GM19395 (cell line): Measurements from ENCODE around the gene TDRKH.

ENCODE experiments used
- ATAC-seq: cut with Tn5 transposase; IDR thresholded peaks from one replicate; pipeline ENCODE4 v1.9.1; 2021; ENCODE audit warnings: mild to moderate bottlenecking, moderate library complexity; ENCODE audit not compliant: unreplicated experiment

The TDRKH gene

GRCh38 chr1:151825204-151825603, 34.9 kb upstream of the TDRKH start:
- no peak for ATAC-seq

DNA sequence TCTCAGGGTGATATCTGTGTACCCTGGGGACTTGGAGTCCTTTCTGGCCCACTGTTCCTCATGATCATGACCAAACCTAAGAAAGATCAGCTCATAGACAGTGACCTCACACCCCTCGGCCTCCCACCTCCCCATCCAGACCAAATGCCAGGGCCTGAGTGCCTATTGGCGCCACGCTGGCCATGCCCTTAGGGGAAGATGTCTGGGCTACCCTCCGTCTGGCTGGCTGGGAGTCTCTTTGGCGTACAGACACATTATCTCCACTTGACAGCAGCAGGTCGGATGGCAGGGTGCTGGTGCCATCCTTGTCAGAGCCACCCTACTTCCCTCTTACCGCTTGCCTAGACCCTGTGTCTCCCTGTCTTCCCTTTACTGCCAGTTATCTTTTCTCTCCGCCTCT, 32.9 kb upstream of the TDRKH start:
- ATAC-seq, result no peak

DNA sequence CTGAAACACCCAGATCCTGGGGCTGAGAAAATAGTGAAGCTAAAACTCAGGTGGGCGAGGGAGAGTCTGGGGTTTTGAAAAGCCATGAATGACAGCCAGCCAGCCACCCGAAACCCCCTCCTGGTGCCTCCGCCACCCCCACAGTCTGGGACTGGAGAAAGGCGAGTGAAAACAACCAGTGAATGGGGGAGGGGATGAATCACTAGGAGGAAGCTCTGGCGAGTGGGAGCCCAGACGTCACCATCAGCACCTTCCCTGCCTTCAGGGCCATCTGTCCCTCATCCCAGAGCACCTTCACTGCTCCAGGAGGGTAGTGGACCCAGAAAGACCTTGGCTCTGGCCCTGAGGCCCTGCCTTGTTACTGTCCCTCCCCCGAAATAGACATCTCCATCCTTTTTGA, 32.1 kb upstream of the TDRKH start:
- ATAC-seq, result no peak

- ATAC-seq, result no peak
Measured at GRCh38 chr1:151820940-151821339, 30.6 kb upstream of the TDRKH start.

DNA sequence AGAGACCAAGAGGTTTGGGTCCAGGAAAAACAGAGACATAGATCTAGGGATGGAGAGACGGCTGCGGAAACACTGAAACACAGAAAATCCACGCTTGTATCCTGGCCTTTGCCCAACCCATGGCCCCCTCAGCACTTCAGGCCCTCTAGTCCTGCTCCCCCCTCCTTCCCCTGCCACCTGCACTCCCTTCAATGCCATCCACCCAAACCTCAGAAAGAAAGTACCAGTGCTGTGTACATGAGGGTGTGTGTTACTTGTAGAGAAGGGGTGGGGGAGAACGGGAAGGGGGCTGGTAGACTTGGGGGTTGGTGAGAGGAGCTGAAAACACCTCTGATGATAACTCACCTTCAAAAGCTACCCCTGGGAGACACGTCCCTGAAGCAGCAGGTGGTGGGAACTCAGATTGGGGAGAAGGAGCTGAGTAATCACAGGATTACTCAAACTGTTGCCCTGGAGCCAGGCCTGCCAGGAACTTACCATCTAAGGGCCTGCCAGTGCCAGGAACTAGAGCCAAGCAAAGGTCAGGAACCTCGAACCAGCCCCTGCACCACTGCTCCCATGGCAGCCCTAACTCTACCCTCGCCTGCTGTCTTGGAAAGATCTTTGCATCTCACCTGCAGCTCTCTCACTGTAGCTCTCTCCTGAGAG, 29.8 kb upstream of the TDRKH start:
- no peak for ATAC-seq

- no peak for ATAC-seq
Measured at GRCh38 chr1:151819227-151819835, 29.0 kb upstream of the TDRKH start.

DNA sequence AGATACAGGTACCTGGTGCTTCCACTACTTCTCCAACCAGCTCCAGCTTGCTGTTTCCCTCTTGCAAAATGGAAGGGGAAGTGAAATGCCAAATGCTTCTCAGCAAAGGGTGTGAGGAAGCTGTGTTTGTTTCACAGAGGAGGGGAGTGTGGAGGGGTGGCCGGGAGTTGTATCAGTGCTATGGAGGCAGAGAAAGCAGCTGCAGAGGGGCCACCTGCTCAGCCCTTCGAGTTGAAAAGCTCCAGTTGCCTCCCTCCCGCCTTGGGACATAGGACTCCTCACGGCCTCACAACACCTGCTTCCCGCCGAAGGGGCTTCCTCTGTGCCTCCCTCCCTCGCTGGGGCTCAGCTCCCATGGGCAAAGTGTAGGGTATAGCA, 27.0 kb upstream of the TDRKH start:
- no peak for ATAC-seq

GRCh38 chr1:151816548-151817352, 26.4 kb upstream of the TDRKH start:
- ATAC-seq, result no peak

DNA sequence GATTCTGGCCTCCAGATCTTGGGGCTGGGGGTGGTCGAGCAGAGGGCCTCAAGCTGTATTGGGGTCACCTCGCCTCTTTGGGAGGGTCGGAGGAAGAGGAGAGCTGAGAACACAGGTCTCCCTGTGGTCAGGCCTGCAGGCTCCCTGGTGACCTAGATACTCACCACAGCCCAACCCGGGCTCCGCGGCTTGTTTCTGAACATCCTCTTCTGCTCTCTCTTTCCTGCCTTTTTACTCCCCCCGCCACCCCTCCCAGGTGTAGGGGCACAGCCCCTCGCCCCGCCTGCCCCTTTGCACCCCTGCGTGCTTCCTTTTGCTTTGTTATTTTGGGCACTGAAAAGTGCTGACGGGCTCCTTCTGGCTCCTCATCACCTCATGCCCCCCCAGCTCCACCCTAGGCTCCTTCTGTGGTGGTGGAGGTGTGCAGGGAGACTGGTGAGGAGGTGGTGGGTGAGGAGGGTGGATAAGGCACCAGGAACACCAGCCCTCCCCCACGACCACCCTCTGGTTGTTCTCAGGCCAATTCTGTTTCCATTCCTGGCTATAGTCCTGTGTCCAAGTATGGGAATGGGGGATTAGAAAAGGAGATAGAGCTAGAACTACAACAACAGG, 25.5 kb upstream of the TDRKH start:
- no peak for ATAC-seq

- ATAC-seq, result no peak
Measured at GRCh38 chr1:151814971-151815545, 24.8 kb upstream of the TDRKH start.

- ATAC-seq, result no peak
Measured at GRCh38 chr1:151814426-151814825, 24.1 kb upstream of the TDRKH start.

DNA sequence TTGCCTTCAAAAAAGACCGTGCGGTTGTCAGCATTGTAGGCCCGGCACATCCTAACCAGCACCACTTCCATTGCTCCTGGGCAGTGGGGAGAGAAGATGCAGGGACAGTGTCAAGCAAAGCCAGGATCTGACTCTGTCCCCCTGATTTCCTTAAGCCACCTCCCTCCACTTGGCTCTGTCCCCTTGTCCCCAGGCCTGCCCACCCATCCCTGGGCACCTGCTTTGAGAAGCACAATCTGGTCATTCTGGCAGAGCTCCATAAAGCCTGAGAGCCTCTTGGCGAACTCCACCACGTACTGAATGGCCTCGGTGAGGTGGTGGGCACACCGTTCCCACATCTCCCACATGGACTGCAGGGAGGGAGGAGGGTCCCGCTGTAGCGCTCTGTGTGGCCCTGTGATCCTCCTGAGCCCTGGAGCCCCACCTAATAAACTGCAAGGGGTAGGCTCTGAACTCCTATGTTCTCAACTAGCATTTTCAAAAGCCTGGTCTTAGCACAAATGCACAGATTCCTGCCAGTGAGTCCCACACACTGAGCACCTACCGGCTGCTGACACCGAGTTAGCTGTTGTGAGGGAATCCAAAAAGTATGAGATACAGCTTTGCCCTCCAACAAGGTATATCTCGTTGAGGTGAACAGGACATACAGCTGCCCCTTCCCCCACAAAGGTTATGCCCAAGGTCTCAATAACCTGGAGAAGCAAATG, 23.1 kb upstream of the TDRKH start:
- ATAC-seq, result no peak

GRCh38 chr1:151811181-151811580, 20.9 kb upstream of the TDRKH start:
- no peak for ATAC-seq

GRCh38 chr1:151809985-151810556, 19.8 kb upstream of the TDRKH start:
- ATAC-seq, result no peak

DNA sequence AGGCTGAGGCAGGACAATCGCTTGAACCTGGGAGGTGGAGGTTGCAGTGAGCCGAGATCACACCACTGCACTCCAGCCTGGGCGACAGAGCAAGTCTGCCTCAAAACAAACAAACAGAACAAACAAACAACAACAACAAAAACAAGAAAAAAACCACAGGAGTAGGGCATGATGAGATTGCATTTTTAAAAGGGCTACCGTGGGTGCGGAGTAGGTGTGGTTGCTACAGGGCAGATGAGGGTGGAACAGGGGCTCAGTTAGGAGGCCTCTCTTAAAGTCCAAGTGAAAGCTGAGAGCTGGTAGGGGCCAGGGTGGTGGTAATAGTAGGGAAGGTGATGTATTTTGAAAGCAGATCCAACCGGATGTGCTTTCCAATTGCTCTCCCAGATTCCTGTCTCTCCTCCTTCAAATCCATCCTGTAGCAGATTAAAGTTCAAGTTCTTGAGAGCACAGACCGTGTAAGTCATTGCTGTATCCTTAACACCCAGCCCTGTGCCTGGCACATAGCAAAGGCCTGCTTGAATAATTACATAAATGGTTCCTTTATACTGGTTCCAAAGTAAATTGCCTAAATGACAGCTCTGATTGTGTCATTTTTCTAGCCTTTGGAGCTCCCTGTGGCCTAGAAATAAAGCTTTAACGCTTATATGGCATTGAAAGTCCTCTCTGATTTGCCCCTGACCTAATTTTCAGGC, 19.1 kb upstream of the TDRKH start:
- ATAC-seq, result no peak

GRCh38 chr1:151807766-151808165, 17.5 kb upstream of the TDRKH start:
- no peak for ATAC-seq

DNA sequence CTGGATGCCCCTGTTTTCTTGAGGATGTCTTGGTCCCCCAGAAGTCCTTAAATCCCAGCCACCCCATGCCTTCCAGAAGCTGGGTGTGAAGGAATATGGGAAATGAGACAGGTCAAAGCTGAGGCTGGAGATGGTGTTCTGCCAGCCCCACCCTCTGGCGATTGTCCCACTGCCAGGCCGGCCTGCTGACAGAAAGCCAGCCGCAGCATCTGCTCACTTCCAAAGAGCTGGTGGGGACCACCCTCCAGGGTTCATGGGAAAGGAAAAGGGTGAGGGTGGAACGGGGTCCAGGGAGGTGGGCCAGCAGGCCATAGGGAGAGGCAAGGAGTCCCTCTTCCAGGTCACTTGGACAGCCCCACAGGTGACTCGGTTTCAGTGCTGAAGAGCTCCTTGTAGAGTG, 16.8 kb upstream of the TDRKH start:
- no peak for ATAC-seq

DNA sequence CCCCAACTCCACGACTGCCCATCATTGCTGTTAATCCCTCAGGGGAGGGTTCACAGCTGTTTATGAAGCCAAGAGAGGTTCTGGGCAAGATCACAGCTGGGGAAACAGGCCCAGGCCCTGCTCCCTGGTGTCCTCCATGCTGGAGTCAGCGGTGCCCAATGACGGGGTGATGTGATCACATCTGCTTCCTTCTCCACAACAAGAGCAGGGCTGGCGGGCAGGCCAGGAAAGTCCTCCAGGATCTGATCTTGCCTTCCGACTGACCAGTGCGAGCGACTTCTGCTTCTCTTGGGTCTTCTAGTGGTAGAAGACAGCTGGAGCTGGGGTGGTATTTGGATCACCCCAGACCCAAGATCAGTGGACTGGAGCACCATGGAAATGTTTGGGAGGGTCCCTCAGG, 15.9 kb upstream of the TDRKH start:
- no peak for ATAC-seq

DNA sequence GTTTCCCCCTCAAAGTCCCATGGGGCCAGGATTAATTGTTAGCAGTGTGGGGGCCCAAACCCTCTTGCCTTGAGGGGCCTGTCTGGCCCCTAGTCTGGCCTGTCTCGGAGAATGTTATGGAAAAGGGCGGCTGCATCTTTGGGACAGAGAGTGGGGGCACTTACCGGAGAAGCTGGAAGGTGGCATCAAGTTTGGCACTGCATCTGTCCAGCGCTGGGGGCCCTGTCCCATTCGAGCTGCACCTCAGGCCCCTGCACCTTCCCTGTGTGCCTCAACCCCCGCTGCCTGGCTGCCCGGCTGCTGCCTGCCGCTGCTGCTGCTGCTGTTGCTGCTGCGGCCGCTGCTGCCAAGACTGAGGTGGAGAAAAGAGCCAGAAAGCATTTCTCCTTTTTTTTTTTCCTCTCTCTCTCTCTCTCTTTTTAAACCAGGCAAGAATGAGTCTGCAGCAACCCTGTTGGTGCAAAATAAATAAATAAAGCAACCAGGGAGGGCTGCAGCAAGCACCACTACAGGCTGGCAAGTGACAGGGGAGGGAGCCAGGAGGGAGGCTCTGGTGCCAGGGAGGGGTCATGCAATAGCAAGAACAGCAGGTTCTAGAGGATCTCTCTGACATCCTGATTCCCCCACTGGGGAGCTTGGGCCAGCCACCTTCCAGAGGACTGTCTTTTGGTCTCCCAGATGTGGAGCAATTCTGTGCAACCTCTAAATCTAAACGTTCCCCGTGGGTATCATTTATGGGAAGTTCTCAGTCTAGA, 14.9 kb upstream of the TDRKH start, which contains the start of gene LINGO4:
Gene LINGO4 (minus strand): TSS at position 354 of the 755 bp plus-strand sequence. CDS start 2,715 bp downstream, outside the sequence.
- no peak for ATAC-seq
